ENCODE measurements around the gene TMEM54. TPM values are rescaled to one million over a fixed set of nuclear protein-coding genes. Genes with fewer than 3 reads are reported as not detected.

The TMEM54 gene
- total and polyA plus RNA-seq, 12 donors: 1.3 to 123 (median 21.2) TPM

DNA sequence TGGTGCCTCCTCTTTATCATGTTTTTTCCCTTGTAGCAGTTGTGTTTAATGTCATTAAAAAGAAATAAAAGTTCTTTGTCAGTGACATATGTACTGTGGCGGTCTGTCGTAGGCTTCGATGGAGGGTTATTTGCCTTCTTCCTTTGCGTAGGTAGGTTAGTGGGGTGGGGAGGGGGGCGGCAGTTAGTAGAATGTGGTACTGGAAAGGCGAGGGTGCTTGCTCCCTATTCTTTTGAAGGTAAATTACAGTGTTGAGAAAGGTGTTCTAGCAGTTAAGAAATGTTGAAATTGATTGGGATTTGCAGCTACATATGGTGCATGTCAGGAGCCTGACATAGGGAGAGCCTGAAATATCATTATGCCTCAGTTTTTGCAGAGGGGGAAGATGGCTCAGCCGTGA lies 42.4 kb downstream of the TMEM54 start:
- DNase-seq: no peak
- TF ChIP-seq POLR2A (IDR thresholded peaks at IDR 0.05): no peak
- TF ChIP-seq, protein P1, sequence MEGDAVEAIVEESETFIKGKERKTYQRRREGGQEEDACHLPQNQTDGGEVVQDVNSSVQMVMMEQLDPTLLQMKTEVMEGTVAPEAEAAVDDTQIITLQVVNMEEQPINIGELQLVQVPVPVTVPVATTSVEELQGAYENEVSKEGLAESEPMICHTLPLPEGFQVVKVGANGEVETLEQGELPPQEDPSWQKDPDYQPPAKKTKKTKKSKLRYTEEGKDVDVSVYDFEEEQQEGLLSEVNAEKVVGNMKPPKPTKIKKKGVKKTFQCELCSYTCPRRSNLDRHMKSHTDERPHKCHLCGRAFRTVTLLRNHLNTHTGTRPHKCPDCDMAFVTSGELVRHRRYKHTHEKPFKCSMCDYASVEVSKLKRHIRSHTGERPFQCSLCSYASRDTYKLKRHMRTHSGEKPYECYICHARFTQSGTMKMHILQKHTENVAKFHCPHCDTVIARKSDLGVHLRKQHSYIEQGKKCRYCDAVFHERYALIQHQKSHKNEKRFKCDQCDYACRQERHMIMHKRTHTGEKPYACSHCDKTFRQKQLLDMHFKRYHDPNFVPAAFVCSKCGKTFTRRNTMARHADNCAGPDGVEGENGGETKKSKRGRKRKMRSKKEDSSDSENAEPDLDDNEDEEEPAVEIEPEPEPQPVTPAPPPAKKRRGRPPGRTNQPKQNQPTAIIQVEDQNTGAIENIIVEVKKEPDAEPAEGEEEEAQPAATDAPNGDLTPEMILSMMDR (IDR thresholded peaks at IDR 0.05): no peak
- WGBS, 4 donors: 86 to 94% (median 90%) methylated on average over 7 of the region's 7 CpGs
- Histone ChIP-seq H3K27ac (no peak overlapping the region), H3K27me3 (no peaks in the 10 kb centered on the region), H3K9me3 (replicated peaks in 1 of 3) (no peaks in the 10 kb centered on the region), H3K36me3 (replicated peaks in 1 of 2) (peaks cover 0 to 44% of the 10 kb centered on the region in 2 donors), H3K4me1 (replicated peaks in 1 of 2) (peaks cover 0 to 7% of the 10 kb centered on the region in 2 donors), H3K4me3 (no peak overlapping the region)
- intact Hi-C loops (cut with DNase I): no loop called here

DNA sequence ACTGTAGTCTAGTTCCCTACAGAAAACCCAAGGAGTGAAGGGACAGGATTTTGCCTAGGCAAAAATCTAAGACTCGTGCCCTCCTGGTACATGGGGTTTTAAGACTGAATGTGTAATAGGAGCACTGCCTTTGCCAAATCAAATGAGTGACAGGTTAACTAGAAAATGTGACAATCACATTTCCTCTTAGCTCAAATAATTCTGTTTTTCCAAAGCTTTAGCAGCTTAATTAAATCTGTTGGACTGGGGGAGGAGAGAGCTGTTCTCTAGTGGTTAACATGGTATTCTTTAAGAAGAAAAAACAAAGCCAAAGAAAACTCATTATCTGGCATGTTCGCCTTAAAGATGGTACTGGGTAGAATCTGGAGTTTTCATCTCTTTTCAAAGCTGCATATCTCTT lies 43.1 kb downstream of the TMEM54 start:
- Histone ChIP-seq H3K4me1 (replicated peaks in 1 of 2) (peaks cover 0 to 5% of the 10 kb centered on the region in 2 donors), H3K27ac (no peak overlapping the region), H3K9me3 (replicated peaks in 1 of 3) (no peaks in the 10 kb centered on the region), H3K4me3 (no peak overlapping the region), H3K27me3 (no peaks in the 10 kb centered on the region), H3K36me3 (replicated peaks in 1 of 2) (peaks cover 0 to 51% of the 10 kb centered on the region in 2 donors)
- 86 to 100% (median 94%) methylated on average over 2 of the region's 2 CpGs for WGBS, 4 donors
- TF ChIP-seq, protein P1 (IDR thresholded peaks at IDR 0.05): no peak
- TF ChIP-seq POLR2A (IDR thresholded peaks at IDR 0.05): no peak
- intact Hi-C loops (cut with DNase I): no loop called here
- no peak for DNase-seq

DNA sequence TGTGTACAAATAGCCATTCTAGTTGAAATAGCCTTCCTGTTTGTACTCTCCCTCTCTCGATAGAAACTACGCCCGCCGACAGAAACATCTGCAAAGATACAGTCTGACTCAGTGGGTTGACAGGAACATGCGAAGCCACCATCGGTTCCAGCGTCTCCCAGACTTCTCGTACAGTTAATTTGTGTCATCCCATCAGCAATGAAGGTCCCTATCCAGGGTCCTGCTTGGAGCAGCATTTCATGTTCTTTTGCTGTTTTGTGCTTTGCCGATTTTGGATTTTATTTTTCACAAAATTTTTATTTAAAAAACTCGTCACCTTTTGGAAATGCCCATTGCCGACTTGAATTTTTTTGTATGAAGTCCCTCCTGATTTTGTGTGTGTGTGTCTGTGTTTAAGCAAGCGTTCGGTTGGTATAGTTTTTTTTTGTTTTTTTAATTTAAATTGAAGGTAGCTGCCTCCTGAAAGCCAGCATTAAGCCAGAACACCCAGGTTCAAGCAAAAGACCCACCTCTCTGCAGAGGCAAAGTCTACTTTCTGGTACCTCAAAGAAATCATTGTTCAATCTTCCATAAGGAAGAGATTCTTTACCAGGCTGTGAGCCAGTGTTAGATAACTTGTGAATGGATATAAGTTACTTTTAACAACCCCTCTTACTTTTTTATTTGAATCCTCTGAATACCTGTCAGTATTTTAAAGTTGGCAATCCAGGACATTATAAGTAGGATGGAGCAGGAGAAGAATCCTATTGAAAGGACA lies 45.1 kb downstream of the TMEM54 start:
- H3K4me3 ChIP-seq: no peak overlapping the region
- no peak overlapping the region for H3K27ac ChIP-seq
- peaks cover 0 to 53% of the 10 kb centered on the region in 2 donors for H3K36me3 ChIP-seq (replicated peaks in 1 of 2)
- H3K27me3 ChIP-seq: no peaks in the 10 kb centered on the region
- 91 to 95% (median 94%) methylated on average over 13 of the region's 13 CpGs for WGBS, 4 donors
- peaks cover 0 to under 1% of the 10 kb centered on the region in 2 donors for H3K4me1 ChIP-seq (replicated peaks in 1 of 2)
- TF ChIP-seq POLR2A (IDR thresholded peaks at IDR 0.05): no peak
- TF ChIP-seq, protein P1 (IDR thresholded peaks at IDR 0.05): no peak
- no peak for DNase-seq
- intact Hi-C loops (cut with DNase I): no loop called here
- H3K9me3 ChIP-seq (replicated peaks in 1 of 3): no peaks in the 10 kb centered on the region

DNA sequence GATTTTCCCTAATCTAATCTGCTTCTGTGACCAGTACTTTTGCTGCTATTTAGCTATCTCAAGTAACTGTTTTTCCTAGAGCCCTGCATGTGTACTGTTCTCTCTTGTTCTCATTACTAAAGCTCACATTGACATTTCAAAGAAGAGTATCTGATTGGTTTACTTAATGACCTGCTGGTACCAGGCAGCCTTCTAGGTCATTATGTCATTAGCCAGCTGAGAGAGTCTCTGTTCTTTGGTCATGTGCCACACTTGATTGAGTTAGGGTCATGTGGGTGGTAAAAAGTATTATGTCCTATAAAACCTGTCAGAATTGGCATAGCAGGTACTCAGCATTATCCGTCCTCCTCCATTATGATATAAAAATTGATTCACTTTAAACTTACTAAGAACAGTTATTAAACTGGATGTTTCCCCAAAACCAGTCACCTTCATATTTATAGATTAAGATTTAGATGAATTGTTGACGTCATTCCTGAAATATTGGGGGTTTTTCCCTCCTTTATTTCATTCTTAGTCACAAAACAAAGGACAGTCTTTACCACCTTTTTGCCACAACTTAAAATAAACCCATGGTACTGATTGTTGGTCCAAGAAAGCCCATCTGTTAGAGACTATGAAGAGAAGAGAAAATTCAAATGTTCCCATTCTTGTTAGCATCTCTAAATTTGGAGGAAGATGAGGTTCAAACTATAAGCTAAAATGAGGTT lies 52.7 kb downstream of the TMEM54 start:
- 36 to 45% (median 41%) methylated on average over 2 of the region's 2 CpGs for WGBS, 4 donors
- peak in 1 of 7 donors; percentile 82 for DNase-seq
- intact Hi-C loops (cut with DNase I): no loop called here
- Histone ChIP-seq H3K36me3 (replicated peaks in 1 of 2) (peaks cover 0 to 21% of the 10 kb centered on the region in 2 donors), H3K4me3 (no peak overlapping the region), H3K27me3 (no peaks in the 10 kb centered on the region), H3K9me3 (replicated peaks in 1 of 3) (no peaks in the 10 kb centered on the region), H3K27ac (peak overlapping the region in 1 of 5 donors; percentile 43), H3K4me1 (replicated peaks in 1 of 2) (peaks cover 5 to 17% of the 10 kb centered on the region in 2 donors)
- TF ChIP-seq, protein P1 (IDR thresholded peaks at IDR 0.05): no peak
- no peak for TF ChIP-seq POLR2A (IDR thresholded peaks at IDR 0.05)
